NCI-H526 treated with DMSO at 0.1 percent for 48 hours (cell line): ENCODE results near the gene AKAP10.
"Not testable (repeated sequence)": the region's sequence is repeated elsewhere in the genome, so short reads cannot be mapped to it uniquely, and the experiment has no call there.

Experiments used
- DNase-seq: peaks from one replicate; lab custom pipeline; 2025; lab: John Stamatoyannopoulos, UW

The AKAP10 gene

GRCh38 chr17:19977293-19978208, at the start of gene AKAP10:
Gene AKAP10 (minus strand): TSS chr17:19977828. CDS start chr17:19977679, 149 bp downstream.
- peak; percentile 53 for DNase-seq

GRCh38 chr17:20026960-20027359, 49.3 kb upstream of the AKAP10 start:
- DNase-seq = no peak

GRCh38 chr17:20022701-20023100, 45.1 kb upstream of the AKAP10 start:
- DNase-seq = no peak

GRCh38 chr17:20016475-20016992, 38.9 kb upstream of the AKAP10 start:
- DNase-seq = not testable (repeated sequence)

GRCh38 chr17:20012017-20012536, 34.4 kb upstream of the AKAP10 start:
- no peak for DNase-seq

GRCh38 chr17:20010936-20011335, 33.3 kb upstream of the AKAP10 start:
- DNase-seq = no peak

- peak; percentile 63 for DNase-seq
Measured at GRCh38 chr17:20010099-20010863, 32.7 kb upstream of the AKAP10 start.

GRCh38 chr17:20009302-20010098, 31.9 kb upstream of the AKAP10 start, which contains the start of gene SPECC1:
Gene SPECC1 (plus strand): TSS chr17:20009359. CDS start chr17:20096652, 87,293 bp downstream.
- DNase-seq = peak; percentile 63

GRCh38 chr17:20009052-20009301, 31.3 kb upstream of the AKAP10 start:
- DNase-seq = no peak

- DNase-seq = no peak
Measured at GRCh38 chr17:20008242-20009051, 30.8 kb upstream of the AKAP10 start.

GRCh38 chr17:19996502-19996901, 18.9 kb upstream of the AKAP10 start:
- DNase-seq = no peak

GRCh38 chr17:19996086-19996485, 18.5 kb upstream of the AKAP10 start:
- no peak for DNase-seq

GRCh38 chr17:19992803-19993713, 15.4 kb upstream of the AKAP10 start:
- peak; percentile 79 for DNase-seq

GRCh38 chr17:19991252-19991885, 13.7 kb upstream of the AKAP10 start:
- no peak for DNase-seq

- DNase-seq = no peak
Measured at GRCh38 chr17:19987897-19988296, 10.3 kb upstream of the AKAP10 start.

- DNase-seq = no peak
Measured at GRCh38 chr17:19986941-19987861, 9.6 kb upstream of the AKAP10 start.

- DNase-seq = no peak
Measured at GRCh38 chr17:19979917-19980770, 2.5 kb upstream of the AKAP10 start.
